HG02623 (cell line): ENCODE measurements around the gene CRMP1.
"Not testable (repeated sequence)": the region's sequence is repeated elsewhere in the genome, so short reads cannot be mapped to it uniquely, and the experiment has no call there.

Experiments
- ATAC-seq: cut with Tn5 transposase; IDR thresholded peaks from one replicate; pipeline ENCODE4 v1.9.1; 2021; ENCODE audit warnings: moderate library complexity; ENCODE audit not compliant: unreplicated experiment

Gene CRMP1

DNA sequence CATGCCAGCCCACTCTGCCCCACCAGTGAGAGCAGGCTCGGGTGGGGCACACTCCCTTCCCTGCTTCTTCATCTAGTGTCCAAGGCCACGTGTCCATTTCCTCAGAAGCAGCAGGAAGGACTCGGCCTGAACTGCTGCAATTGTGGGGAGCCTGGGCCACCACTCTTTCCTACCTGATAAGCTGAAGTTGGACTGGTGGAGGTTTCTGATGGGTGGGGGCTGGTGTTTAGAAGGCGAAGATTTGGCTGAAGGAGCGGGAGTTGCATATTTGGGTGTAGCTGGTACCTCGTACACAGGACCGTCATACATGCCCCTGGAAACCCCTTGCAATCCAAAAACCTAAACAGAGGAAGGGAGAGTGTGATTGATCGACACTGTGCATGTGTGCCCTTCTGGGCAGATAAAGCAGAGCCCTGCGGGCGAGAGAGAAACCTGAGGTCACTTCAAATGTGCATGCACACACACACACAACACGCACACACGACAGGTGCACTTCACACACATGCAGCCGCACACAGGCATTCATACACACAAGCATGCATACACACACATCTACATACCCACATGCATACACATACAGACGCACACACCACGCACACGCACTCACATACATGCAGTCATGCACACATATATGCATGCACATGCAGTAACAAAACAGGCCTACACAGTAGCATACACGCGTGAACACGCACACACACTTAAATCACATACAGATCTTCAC is 67.4 kb downstream of the CRMP1 start:
- ATAC-seq: no peak

DNA sequence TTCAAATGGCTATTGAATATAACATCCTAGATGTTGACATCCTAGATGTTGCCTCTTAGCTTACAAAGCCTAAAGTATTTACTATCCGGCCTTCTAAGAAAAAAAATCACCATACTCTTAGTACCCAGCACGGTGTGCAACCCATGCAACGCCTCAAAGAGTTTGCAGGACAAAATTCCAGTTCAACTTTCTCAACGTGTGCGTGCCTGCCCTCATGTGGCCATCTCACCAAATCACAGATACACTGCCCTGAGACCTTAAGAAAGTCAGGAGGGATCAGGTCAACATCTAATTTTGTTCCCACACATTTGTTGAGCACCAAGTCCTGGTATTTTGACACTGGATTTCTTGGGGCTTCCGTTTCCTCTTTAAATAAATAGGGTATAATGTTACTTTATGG is 68.3 kb downstream of the CRMP1 start:
- ATAC-seq: no peak

DNA sequence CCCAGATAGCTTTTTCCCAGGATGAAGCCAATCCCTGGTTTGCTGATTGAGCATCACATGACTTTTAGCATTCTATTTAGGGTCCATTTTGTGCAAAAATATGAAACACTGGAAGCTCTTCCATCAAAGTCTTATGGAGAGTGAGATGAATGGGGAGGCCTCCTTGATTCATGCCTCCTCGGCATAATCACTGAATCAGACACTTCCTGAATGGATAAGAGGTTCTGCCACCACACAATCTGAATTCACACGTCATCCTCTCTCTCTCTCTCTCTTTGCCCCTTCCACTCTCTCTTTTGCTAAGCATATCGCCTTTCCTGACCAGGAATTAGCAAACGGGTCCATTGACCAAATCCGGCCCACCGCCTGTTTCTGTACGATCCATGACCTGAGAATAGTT is 68.7 kb downstream of the CRMP1 start:
- ATAC-seq: no peak

DNA sequence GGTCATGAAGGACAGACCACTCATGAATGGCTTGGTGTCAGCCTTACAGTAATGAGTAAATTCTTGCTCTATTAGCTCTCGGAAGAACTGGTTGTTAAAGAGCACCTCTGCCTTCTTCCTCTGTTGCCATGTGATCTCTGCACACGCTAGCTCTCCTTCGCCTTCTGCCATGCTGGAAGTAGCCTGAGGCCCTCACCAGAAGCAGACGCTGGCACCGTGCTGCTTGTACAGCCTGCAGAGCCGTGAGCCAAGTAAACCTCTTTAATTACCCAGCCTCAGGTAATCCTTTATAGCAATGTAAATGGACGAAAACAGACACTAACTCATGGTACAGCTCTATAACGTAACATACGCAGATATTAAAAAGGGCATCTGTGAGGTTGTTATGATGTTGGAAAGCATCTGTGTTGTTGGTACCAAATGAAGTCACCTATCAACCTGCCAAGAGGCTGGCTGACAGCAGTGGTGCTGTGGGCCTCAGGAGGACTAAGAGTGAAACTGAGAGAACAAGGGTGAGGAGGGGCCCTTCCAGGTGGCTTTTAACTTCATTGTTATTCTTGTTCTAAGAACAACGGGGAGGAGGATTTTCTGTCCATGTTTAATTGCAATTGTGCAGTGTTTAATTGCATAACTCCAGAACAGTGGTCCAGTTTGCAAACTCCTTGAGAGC is 69.2 kb downstream of the CRMP1 start:
- no peak for ATAC-seq

DNA sequence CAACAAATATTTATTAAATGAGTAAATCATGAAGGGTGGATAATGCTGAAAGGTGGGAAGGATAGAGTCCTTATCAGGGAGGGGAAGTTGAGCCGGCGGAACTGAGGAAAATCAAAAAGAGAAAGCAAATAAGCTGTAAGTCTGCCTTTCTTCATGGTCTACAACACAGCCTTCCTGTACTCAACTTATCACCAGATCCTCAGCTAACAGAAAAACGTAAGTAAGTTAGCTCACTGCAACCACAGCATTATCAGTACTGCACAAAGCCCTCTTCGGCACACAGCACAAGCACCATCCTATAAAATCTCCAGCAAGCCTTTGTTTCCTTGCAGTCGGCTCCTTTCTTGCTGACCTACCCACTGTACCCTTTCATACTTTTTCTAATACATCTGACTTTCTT is 70.3 kb downstream of the CRMP1 start:
- no peak for ATAC-seq

DNA sequence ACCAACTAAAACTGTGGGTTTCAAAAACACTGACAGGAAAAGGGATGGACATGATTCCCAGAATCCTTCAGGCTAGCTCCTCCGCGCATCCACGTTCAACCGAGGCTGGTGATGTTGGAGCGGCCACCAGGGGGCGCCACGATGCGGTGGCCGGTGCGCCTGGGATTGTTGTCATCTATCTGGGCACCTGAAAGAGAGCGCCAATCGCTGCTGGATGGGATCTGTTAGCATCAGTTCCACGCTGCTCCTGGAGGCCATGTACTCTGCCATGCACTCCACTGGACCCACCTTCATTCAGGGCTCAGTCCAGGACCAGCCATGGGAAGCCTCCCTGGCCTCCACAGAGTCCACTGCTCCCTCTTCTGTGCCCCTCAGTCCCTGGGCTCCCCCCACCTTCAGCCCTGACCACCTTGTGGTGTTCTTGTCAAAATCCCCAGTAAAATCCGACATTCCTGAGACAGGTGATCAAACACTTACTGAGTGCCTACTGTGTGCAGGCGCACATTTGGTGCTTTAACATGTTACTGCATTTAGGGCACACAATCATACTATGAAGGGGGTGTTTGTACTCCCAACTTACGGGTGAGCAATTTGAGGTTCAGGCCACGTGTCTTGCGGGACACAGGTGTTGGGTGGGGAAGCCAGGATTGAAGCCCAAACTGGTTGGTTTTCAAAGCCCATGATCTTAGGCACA is 71.1 kb downstream of the CRMP1 start:
- ATAC-seq: no peak

DNA sequence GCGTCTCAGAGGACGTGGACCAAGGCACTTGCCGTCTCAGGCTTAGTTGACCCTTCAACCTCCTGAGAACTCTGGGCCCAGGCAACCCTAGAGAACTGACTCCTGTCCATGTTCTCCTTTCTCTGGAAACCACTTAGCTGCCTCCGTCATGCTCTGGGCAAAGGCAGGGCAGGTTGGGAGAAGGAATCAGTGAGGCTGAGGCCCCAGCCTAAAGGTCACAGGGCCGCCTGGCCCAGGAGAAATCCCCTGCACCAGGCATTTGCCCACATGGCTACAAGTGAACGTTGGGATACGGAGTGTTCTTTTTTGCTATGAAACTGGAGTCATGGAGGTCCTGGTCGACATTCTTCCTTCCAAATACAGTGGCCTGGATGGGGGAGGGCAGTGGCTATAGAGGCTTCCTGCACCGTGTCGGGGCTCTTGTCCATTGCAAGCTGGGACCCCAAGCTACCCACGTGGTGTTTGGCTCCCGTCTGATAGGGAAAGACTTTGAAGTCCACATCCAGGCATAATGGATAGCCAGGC is 76.0 kb downstream of the CRMP1 start:
- ATAC-seq: no peak

DNA sequence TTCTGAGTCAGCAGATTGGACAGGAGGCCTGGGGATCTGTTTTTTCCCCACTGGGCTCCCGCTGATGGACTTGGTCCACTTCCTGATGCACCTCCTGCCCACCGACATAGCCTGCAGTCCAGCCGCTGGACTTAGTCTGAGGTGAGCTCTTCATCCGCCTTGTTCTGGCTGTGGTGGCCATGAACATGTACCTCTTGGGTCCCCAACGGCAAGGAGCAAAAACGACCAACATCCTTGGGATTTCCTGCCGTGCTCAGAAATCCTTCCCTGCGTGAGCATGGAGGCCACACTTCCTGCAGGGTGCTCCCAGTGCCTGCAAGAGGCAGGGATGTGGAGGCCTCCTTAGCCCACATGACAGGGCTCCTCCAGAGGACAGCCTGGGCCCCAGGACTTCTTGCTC is 76.8 kb downstream of the CRMP1 start:
- no peak for ATAC-seq

DNA sequence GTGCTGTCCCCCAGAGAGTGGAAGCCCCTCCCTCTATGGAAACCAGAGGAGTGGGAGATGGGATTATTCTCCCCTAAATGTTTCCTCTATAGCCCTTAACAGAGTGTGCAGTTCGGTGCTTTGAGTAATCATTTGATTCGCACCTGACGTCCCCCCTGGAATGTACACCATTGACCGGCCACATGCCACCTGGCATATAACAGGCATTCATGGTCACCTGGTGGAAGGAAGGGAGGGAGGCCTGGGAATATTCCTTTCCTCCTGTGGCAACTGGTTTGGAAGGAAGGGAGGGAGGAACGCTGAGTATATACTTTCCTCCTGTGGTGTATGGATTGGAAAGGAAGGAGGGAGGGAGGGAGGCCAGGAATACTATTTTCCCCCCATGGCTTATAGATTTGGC is 77.2 kb downstream of the CRMP1 start:
- no peak for ATAC-seq

DNA sequence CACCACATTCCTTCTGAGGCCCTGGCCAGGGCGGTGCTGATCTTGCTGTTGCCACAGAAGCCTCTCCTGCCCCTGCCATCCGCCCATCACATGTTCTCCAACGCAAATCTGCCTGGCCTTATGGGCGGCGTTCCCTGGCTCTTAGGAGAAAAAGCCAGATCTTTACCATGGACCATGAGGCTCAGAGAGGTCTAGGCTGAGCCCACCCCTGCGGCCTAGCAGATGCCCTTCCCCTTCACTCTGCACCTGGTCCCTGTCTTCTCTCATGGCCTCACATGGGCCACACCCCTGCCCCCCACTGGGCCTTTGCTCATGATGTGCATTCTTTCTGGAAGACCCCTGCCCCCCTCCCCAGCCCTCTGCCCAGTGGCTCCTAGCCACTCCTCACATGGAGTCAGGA is 78.5 kb downstream of the CRMP1 start:
- ATAC-seq: no peak

DNA sequence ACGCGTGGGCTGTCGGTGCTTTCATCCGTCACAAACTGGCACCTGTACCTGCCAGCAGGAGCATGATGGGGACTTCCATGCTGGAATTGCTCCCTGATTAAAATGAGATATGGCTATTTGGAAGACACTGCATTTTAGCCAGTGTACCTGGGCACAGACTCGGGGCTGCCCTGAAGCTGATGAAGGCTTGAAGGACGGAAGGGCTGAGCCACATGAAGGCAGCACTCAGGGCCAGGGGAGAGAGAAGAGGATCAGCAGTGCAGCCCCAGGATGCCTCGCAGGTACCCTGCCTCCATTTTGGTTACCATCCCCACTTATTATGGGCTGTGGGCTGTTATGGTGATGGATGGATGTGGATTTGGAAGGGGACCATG is 79.0 kb downstream of the CRMP1 start:
- ATAC-seq: no peak

DNA sequence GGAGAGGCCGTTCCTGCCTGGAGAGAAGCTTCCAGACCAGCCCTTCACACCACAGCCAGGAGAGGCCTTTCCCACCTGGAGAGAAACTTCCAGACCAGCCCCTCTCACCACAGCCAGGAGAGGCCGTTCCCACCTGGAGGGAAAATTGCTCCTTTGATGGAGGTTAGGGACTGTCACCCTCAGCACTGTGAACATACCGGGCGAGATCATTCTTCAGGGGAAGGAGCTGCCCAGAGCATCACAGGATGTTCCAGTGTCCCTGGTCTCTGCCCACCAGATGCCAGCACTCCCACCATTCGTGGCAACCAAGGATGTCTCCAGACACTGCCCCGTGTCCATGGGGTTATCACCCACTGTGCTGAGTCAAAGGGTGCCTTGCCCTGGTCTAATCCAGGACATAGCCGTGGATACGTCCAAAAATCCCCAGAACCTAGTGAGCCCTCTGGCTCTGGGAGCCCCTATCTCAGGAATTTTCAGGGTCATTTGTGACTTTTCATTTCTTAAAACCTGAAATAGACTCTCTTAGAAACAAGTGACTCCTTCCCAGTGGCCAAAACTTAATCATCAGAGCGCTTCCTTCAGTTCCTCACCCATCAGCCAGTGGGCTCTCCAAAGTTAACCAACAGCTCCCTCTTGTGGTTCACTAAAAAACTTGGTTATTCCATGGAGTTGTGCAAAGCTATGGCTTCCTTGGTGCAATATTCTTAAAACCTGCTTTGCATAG is 80.2 kb downstream of the CRMP1 start:
- no peak for ATAC-seq

DNA sequence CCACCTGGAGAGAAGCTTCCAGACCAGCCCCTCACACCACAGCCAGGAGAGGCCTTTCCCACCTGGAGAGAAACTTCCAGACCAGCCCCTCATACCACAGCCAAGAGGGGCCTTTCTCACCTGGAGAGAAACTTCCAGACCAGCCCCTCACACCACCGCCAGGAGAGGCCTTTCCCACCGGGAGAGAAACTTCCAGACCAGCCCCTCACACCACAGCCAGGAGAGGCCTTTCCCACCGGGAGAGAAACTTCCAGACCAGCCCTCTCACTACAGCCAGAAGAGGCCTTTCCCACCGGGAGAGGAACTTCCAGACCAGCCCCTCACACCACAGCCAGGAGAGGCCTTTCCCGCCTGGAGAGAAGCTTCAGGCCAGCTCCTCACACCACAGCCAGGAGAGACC is 80.8 kb downstream of the CRMP1 start:
- ATAC-seq: not testable (repeated sequence)

DNA sequence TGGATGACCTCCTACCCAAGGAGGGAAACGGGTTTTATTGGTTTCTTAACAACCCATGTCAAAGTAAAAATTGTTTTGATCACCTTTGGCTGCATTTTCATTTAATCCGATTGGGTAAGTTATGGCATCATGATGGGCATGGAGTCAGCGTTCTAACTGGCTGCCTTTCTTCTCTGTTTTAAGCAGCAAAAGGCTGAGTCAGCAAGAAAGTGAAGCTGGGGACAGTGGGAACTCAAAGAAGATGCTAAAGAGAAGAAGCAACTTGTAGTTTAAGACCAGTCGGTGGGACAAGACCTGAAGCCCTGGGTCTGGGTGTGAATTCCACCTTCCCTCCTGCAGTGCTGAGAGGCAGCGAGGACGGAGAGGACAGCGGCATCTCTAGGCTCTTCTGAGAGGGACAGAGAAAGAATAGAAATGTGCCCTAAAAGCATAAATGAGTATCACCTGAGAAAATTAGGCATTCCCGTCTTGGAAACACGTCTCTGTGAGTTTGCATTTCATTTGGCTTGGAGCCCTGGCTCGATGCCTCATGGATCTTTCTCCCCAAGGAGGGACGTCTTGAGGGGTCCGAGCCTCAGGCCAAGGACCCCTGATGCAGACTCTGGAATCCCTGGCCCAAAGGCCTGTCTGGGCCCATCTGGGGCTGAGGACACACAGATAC is 82.0 kb downstream of the CRMP1 start:
- ATAC-seq: no peak

DNA sequence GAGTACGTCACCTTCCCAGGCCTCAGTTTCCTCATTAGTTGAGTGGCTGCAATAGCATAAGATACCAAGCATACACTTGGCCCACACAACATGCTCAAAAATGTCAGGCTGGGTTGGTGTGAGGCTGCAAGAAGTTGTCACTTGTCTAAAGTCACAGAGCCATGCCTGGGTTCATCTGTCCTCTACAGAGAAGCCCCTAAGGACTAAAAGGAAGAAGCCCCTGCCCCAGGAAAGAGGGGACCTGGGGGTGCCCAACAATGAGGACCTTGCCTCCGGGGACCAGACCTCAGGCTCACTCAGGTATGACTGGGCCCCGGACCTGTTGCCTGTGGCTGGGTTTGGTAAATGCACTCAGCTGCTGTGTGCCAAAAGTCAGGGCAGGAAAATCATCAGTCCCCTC is 82.7 kb downstream of the CRMP1 start:
- no peak for ATAC-seq

DNA sequence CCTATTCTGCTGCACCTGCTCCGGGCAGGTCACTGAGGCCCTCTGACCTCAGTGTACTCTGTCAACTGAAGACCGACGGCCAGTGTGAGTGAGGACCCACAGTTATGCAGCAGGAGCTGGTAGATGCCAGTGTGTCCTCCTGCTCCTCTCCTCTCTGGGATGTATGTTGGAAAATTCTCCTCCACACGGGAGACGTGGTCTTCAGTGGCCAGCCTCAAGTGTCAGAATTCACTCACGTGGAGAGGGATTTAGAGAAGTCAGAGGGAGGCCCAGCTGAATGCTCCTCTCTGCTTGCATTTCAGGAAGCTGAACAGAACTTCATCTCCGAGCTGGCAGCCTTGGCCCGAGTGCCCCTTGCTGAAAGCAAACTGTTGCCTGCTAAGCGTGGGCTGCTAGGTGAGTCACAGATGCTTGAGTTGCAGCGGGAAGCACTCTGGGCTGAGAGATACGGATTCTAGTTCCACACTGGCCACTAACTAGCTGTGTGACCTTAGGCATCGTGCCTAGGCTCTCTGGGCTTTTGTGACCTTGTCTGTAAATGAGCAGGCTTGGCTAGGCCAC is 83.6 kb downstream of the CRMP1 start:
- ATAC-seq: no peak

DNA sequence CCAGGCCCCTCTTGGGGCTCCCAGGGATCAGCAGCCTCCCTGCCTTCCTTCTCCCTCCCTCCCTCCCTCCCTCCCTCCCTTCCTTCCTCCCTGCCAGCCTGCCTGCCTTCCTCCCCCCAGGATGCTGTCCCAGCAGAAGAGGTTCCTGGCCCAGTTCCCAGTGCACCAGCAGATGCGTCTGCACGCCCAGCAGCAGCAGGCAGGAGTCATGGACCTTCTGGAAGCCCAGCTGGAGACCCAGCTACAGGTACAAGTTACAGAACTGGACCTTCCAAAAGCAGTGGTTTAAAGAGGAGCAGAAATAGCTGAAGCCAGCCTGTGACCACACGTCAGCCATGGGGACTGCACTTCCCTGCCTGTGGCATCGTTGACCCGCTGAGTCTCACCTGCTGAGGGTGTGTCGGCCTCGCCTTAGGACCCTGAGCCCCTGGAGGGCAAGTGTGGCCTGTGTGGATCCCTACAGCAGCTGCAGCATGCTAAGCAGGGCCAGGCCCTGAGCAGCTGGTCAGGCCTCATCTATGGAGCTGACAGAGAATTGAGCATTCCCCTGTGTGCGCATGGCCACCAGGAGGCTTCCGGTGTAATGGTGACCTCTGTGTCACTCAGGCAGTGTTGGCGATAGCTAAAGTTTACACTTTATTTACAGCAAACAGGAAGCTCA is 84.7 kb downstream of the CRMP1 start:
- no peak for ATAC-seq

DNA sequence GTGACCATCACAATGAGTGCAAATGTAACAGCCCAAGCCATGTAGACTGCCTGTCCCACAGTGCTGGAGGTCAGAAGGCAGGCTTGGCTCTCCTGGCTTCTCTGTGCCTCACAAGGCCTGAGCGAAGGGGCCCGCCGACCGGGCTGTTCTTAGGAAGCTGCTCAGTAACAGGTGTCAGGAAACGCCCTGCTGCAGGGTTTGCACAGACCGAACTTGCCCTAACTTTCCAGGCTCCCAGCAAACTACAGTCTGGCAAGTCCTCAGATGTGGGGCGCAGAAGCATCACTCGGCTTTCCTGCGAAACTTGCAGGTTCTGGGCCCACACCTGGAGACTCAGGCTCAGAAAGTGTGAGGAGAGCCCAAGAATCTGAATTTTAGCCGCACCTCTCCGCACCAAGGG is 87.6 kb downstream of the CRMP1 start:
- ATAC-seq: no peak

DNA sequence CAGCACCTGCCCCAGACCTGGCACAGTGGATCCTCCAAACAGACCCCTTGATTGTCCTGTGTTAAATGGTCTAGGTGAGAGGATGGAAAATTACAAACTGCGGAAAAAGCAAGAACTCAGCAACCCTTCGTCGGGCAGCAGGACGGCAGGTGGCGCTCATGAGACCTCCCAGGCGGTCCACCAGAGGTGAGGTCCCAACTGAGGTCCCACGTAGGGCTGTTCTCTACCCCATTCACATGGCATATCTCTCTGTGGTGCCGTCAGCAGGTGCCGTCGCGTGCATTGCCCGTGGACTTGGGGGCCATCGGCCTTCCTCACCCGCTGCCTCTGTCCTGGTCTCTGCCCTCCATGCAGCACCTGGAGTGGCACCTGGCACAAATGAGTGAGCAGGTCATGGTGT is 88.2 kb downstream of the CRMP1 start:
- no peak for ATAC-seq

DNA sequence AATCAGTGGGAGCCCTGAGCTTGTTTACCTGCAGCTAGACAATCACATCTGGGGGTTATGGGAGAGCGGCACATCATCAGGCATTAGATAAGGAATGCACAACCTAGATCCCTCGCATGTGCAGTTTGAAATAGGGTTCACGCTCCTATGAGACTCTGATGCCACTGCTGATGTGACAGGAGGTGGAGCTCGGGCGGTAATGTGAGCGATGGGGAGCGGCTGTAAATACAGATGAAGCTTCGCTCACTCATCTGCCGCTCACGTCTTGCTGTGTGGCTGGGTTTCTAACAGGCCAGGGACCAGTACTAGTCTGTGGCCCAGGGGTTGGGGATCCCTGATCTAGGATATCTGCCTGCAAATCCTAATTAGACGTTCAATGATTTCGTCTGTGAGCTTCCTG is 90.3 kb downstream of the CRMP1 start:
- no peak for ATAC-seq
